ENCODE measurements around the gene PCNX3.

Gene PCNX3

DNA sequence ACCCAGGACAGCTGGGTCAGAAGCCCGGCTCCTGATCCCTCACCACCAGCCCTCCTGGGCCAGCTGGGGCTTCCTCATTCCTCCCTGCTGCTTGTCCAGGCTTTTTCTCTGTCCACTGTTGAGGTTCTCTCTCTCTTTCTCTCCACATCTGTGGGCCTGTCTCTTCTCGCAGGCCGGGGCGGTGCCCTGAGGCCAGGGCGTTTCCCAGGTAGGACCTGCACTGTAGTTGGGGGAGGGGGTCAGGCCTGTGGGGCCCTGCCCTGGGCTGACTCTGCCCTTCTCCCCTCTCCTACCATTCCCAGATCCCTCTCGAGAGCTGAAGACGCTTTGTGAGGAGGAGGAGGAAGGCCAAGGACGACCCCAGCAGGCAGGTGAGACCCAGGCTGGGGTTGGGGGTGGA, 34.8 kb upstream of the PCNX3 start:
- no peak overlapping the region for H3K4me3 ChIP-seq (ENCODE audit: low read depth, low read length)
- no peak for TF ChIP-seq CTCF (conservative IDR thresholded peaks at IDR 0.05; ENCODE audit: low read depth, low read length)
- no peak for DNase-seq (ENCODE audit: low read depth)

- DNase-seq (ENCODE audit: low read depth) = no peak
- no peak for TF ChIP-seq CTCF (conservative IDR thresholded peaks at IDR 0.05; ENCODE audit: low read depth, low read length)
- H3K4me3 ChIP-seq (ENCODE audit: low read depth, low read length) = no peak overlapping the region
Measured at GRCh38 chr11:65581928-65582327, 33.6 kb upstream of the PCNX3 start.

DNA sequence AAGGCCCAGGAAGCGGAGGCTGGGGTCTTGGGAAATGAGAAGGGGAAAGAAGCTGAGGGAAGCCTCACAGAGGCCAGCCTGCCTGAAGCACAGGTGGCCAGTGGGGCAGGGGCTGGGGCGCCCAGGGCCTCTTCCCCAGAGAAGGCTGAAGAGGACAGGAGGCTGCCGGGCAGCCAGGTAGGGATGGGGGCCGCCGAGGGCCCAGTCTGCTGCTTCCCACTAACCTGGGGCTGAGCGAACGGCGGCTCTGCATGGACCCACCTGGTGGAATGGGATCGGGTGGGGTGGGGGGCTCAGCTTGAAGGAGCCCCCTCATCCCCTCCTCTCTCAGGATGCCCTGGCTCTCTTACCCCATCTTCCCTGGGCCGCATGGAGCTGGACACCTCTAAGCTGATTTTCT, 32.0 kb upstream of the PCNX3 start:
- no peak for TF ChIP-seq CTCF (conservative IDR thresholded peaks at IDR 0.05; ENCODE audit: low read depth, low read length)
- DNase-seq (ENCODE audit: low read depth) = no peak
- no peak overlapping the region for H3K4me3 ChIP-seq (ENCODE audit: low read depth, low read length)

GRCh38 chr11:65584106-65584505, 31.5 kb upstream of the PCNX3 start:
- no peak for TF ChIP-seq CTCF (conservative IDR thresholded peaks at IDR 0.05; ENCODE audit: low read depth, low read length)
- H3K4me3 ChIP-seq (ENCODE audit: low read depth, low read length) = no peak overlapping the region
- no peak for DNase-seq (ENCODE audit: low read depth)

GRCh38 chr11:65584723-65585171, 30.8 kb upstream of the PCNX3 start:
- no peak for TF ChIP-seq CTCF (conservative IDR thresholded peaks at IDR 0.05; ENCODE audit: low read depth, low read length)
- peak; percentile 17 for DNase-seq (ENCODE audit: low read depth)
- H3K4me3 ChIP-seq (ENCODE audit: low read depth, low read length) = no peak overlapping the region

- TF ChIP-seq CTCF (conservative IDR thresholded peaks at IDR 0.05; ENCODE audit: low read depth, low read length) = no peak
Measured at GRCh38 chr11:65585396-65586246, 30.0 kb upstream of the PCNX3 start.

GRCh38 chr11:65586247-65586630, 29.3 kb upstream of the PCNX3 start:
- H3K4me3 ChIP-seq (ENCODE audit: low read depth, low read length) = no peak overlapping the region
- DNase-seq (ENCODE audit: low read depth) = no peak

More at GRCh38 chr11:65585396-65586246, 30.0 kb upstream of the PCNX3 start:
- no peak overlapping the region for H3K4me3 ChIP-seq (ENCODE audit: low read depth, low read length)
- no peak for DNase-seq (ENCODE audit: low read depth)

More at GRCh38 chr11:65586247-65586630, 29.3 kb upstream of the PCNX3 start:
- TF ChIP-seq CTCF (conservative IDR thresholded peaks at IDR 0.05; ENCODE audit: low read depth, low read length) = no peak

All from choroid plexus epithelial cell (primary cell).